ENCODE measurements around the gene CCAR1. TPM values are rescaled to one million over a fixed set of nuclear protein-coding genes. Genes with fewer than 3 reads are reported as not detected.
A peak's percentile ranks its signal among the peaks of the same experiment; 100 is the strongest.

Gene CCAR1
- total and polyA plus RNA-seq, 10 of the 15 experiments (the other 5 are each of a cell fraction or from before 2014, with no cell fraction given), result 35.5 to 124 (median 79.0) TPM

DNA sequence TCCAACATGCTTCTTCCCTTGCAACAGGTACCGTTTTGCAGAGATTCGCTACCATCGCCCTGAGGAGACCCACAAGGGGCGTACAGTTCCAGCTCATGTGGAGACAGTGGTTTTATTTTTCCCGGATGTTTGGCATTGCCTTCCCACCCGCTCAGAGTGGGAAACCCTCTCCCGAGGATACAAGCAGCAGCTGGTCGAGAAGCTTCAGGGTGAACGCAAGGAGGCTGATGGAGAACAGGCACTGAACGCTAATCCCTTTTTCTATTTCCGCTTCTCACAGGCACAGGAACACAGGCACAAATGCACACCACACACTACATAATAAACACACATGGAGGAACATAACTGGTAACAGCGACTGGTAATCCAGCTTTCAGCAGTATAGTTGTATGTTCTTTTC, 35.2 kb downstream of the CCAR1 start:
- Histone ChIP-seq H3K4me2 (ENCODE audit: control insufficient read depth, insufficient read depth) (no peak overlapping the region), H3K36me3 (ENCODE audit: control insufficient read depth in 2 of 2, insufficient read depth in 2 of 2, low read length in 1 of 2) (peaks cover 6 to 47% of the 10 kb centered on the region in 2 experiments), H2AFZ (ENCODE audit: control insufficient read depth, low read depth, low read length) (no peak overlapping the region), H3K4me3 (no peak overlapping the region), H3K4me1 (ENCODE audit: control insufficient read depth, insufficient read depth, low read length) (no peaks in the 10 kb centered on the region), H3K27ac (ENCODE audit: control insufficient read depth, insufficient read depth) (no peak overlapping the region), H3K9me3 (replicated peaks; ENCODE audit: control insufficient read depth, insufficient read depth, low read length) (no peaks in the 10 kb centered on the region), H3K9ac (ENCODE audit: control insufficient read depth, insufficient read depth, low read length) (no peak overlapping the region), H3K79me2 (ENCODE audit: control insufficient read depth, insufficient read depth, low read length) (no peaks in the 10 kb centered on the region), H4K20me1 (ENCODE audit: control insufficient read depth, insufficient read depth) (no peaks in the 10 kb centered on the region), H3K27me3 (replicated peaks in 1 of 2; ENCODE audit: control insufficient read depth in 2 of 2, insufficient read depth in 2 of 2, low read length in 1 of 2) (no peaks in the 10 kb centered on the region)
- no peak for TF ChIP-seq NBN (IDR thresholded peaks at IDR 0.05)
- TF ChIP-seq, protein P1, sequence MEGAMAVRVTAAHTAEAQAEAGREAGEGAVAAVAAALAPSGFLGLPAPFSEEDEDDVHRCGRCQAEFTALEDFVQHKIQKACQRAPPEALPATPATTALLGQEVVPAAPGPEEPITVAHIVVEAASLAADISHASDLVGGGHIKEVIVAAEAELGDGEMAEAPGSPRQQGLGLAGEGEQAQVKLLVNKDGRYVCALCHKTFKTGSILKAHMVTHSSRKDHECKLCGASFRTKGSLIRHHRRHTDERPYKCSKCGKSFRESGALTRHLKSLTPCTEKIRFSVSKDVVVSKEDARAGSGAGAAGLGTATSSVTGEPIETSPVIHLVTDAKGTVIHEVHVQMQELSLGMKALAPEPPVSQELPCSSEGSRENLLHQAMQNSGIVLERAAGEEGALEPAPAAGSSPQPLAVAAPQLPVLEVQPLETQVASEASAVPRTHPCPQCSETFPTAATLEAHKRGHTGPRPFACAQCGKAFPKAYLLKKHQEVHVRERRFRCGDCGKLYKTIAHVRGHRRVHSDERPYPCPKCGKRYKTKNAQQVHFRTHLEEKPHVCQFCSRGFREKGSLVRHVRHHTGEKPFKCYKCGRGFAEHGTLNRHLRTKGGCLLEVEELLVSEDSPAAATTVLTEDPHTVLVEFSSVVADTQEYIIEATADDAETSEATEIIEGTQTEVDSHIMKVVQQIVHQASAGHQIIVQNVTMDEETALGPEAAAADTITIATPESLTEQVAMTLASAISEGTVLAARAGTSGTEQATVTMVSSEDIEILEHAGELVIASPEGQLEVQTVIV (IDR thresholded peaks at IDR 0.05; ENCODE audit: borderline replicate concordance, partially characterized antibody), result no peak
- 97% methylated on average over 12 of the region's 12 CpGs for WGBS (ENCODE audit: insufficient coverage, insufficient replicate concordance, low lambda C conversion rate, missing lambda C conversion rate)
- CTCF ChIA-PET, result interaction anchor here (0.8 kb wide), 1 partner anchor 544 kb away, joined by 3 read pairs; no protein-coding TSS in a partner anchor
- POLR2A ChIA-PET, result no interaction called here
- RAD21 ChIA-PET (ENCODE audit: unreplicated experiment), result no interaction called here
- intact Hi-C loops (cut with micrococcal nuclease; ENCODE audit: unreplicated experiment), result no loop called here
- TSS peak; percentile 14 for BruUV-seq (replicated peaks)
- SMC1A ChIA-PET (ENCODE audit: uncharacterized antibody, unreplicated experiment), result interaction anchor here (1.0 kb wide), 1 partner anchor 13 kb away, joined by 3 read pairs; no protein-coding TSS in a partner anchor
- no peak for DNase-seq (ENCODE audit: low read depth, low spot score)
- in situ Hi-C loops (cut with MboI), result no loop called here
- FAIRE-seq, result no peak
- ATAC-seq, result no peak

DNA sequence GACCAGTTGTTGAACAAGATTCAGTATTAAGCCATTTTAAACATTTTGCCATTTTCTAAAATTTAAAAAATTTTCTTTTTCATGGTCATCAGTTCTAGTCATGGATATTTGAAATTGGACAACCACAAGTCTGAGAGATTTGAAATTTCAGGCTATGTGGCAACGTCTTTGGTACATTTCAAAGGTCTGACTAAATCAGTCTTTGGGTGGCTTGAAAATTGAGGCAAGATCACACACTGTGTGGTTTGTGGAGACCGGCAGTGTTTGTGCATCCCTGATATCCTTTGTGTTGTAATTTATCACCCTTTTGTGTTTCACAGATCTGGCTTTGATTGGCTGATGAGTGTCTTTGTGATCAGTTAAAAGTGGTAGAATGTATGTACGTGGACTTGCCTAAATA, 35.7 kb downstream of the CCAR1 start:
- Histone ChIP-seq H3K4me2 (ENCODE audit: control insufficient read depth, insufficient read depth) (no peak overlapping the region), H3K27ac (ENCODE audit: control insufficient read depth, insufficient read depth) (no peak overlapping the region), H3K4me3 (no peak overlapping the region), H3K27me3 (replicated peaks in 1 of 2; ENCODE audit: control insufficient read depth in 2 of 2, insufficient read depth in 2 of 2, low read length in 1 of 2) (no peaks in the 10 kb centered on the region), H3K9ac (ENCODE audit: control insufficient read depth, insufficient read depth, low read length) (no peak overlapping the region), H3K79me2 (ENCODE audit: control insufficient read depth, insufficient read depth, low read length) (no peaks in the 10 kb centered on the region), H4K20me1 (ENCODE audit: control insufficient read depth, insufficient read depth) (no peaks in the 10 kb centered on the region), H2AFZ (ENCODE audit: control insufficient read depth, low read depth, low read length) (no peak overlapping the region), H3K4me1 (ENCODE audit: control insufficient read depth, insufficient read depth, low read length) (no peaks in the 10 kb centered on the region), H3K9me3 (replicated peaks; ENCODE audit: control insufficient read depth, insufficient read depth, low read length) (no peaks in the 10 kb centered on the region), H3K36me3 (ENCODE audit: control insufficient read depth in 2 of 2, insufficient read depth in 2 of 2, low read length in 1 of 2) (peaks cover 6 to 44% of the 10 kb centered on the region in 2 experiments)
- intact Hi-C loops (cut with micrococcal nuclease; ENCODE audit: unreplicated experiment) (no loop called here), in situ Hi-C loops (cut with MboI) (no loop called here)
- FAIRE-seq, result no peak
- TF ChIP-seq SKIL (IDR thresholded peaks at IDR 0.05; ENCODE audit: low read depth, poor library complexity, severe bottlenecking) (no peak), ATF7 (IDR thresholded peaks at IDR 0.05; ENCODE audit: low read depth) (no peak), DPF2 (IDR thresholded peaks at IDR 0.05) (no peak), RBBP5 (conservative IDR thresholded peaks at IDR 0.05) (no peak)
- ATAC-seq, result no peak
- CTCF ChIA-PET, result no interaction called here
- RAD21 ChIA-PET (ENCODE audit: unreplicated experiment), result no interaction called here
- 78% methylated on average over 3 of the region's 3 CpGs for WGBS (ENCODE audit: insufficient coverage, insufficient replicate concordance, low lambda C conversion rate, missing lambda C conversion rate)
- no TSS peak for BruUV-seq (replicated peaks)
- no peak for DNase-seq (ENCODE audit: low read depth, low spot score)
- SMC1A ChIA-PET (ENCODE audit: uncharacterized antibody, unreplicated experiment), result no interaction called here
- POLR2A ChIA-PET, result no interaction called here
